ENCODE results near the gene MAPK8. TPM values are rescaled to one million over a fixed set of nuclear protein-coding genes. Genes with fewer than 3 reads are reported as not detected.
A peak's percentile ranks its signal among the peaks of the same experiment; 100 is the strongest.

Gene MAPK8
- total RNA-seq (2022) (76.1 and 83.3 TPM in 2 replicates), Bru-seq, nascent RNA (percentile 88 among the genes with signal in this experiment), BruChase-seq, experiment 1, labeled RNA remaining after a 2-hour chase (percentile 86 among the genes with signal in this experiment), BruChase-seq, experiment 2, labeled RNA remaining after a 6-hour chase (percentile 83 among the genes with signal in this experiment)
- long read RNA-seq, partial matches to known transcripts, result 7 of 28 reads
- long read RNA-seq, other reads (novel, unspliced or antisense), result 20 of 28 reads

- intact Hi-C loops (cut with micrococcal nuclease; ENCODE audit: unreplicated experiment), result loop anchor here (1.0 to 5.0 kb wide), 5 partner anchors 17 to 301 kb away; partner anchors contain the start of gene ARHGAP22
- no peaks in the 10 kb centered on the region for H3K36me3 ChIP-seq (ENCODE audit: control insufficient read depth, insufficient read depth, low read length)
- H3K9me3 ChIP-seq, result no peaks in the 10 kb centered on the region
- peak; percentile 98 to 100 for DNase-seq
- Mint-ChIP-seq H3K4me1 (ENCODE audit: low read depth, unreplicated experiment) (peaks cover 9% of the 10 kb centered on the region), H3K4me3 (ENCODE audit: unreplicated experiment) (peak within 1 kb of the TSS; percentile 81), H3K27me3 (ENCODE audit: insufficient read depth, unreplicated experiment) (peaks cover 7% of the 10 kb centered on the region), H3K27ac (ENCODE audit: unreplicated experiment) (peak within 1 kb of the TSS; percentile 47), H3K9me3 (ENCODE audit: unreplicated experiment) (no peaks in the 10 kb centered on the region), H3K36me3 (ENCODE audit: insufficient read depth, unreplicated experiment) (peaks cover 12% of the 10 kb centered on the region)
- no peaks in the 10 kb centered on the region for H3K27me3 ChIP-seq (replicated peaks; ENCODE audit: control insufficient read depth, insufficient read depth, low read length)
- peak within 1 kb of the TSS; percentile 88 for H3K4me3 ChIP-seq (ENCODE audit: low read depth, low read length)
- H3K4me1 ChIP-seq, result peaks cover 21% of the 10 kb centered on the region
- BruUV-seq (replicated peaks), result no TSS peak
- ChIA-PET POLR2A (interaction anchor here (0.5 kb wide), 1 partner anchor 348 kb away, joined by 6 read pairs; no protein-coding TSS in a partner anchor), CTCF (interaction anchor here (0.6 to 1.1 kb wide), 11 partner anchors 10 to 1233 kb away, joined by 3 to 11 read pairs (median 3); partner anchors contain the start of gene ERCC6)
- TF ChIP-seq, protein P1, sequence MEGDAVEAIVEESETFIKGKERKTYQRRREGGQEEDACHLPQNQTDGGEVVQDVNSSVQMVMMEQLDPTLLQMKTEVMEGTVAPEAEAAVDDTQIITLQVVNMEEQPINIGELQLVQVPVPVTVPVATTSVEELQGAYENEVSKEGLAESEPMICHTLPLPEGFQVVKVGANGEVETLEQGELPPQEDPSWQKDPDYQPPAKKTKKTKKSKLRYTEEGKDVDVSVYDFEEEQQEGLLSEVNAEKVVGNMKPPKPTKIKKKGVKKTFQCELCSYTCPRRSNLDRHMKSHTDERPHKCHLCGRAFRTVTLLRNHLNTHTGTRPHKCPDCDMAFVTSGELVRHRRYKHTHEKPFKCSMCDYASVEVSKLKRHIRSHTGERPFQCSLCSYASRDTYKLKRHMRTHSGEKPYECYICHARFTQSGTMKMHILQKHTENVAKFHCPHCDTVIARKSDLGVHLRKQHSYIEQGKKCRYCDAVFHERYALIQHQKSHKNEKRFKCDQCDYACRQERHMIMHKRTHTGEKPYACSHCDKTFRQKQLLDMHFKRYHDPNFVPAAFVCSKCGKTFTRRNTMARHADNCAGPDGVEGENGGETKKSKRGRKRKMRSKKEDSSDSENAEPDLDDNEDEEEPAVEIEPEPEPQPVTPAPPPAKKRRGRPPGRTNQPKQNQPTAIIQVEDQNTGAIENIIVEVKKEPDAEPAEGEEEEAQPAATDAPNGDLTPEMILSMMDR (IDR thresholded peaks at IDR 0.05; ENCODE audit: insufficient read depth in 1 of 2, low read depth in 1 of 2, low read length in 1 of 2, severe bottlenecking in 1 of 2, unreplicated experiment in 1 of 2), result no peak
Observed at GRCh38 chr10:48306265-48306869, at the start of gene MAPK8. Gene MAPK8, plus strand, starts transcription at chr10:48306677. Its CDS starts 94,984 bp downstream, at chr10:48401661.

- CTCF ChIA-PET, result no interaction called here
- Mint-ChIP-seq H3K36me3 (ENCODE audit: insufficient read depth, unreplicated experiment) (no peaks in the 10 kb centered on the region), H3K27me3 (ENCODE audit: insufficient read depth, unreplicated experiment) (peaks cover 24% of the 10 kb centered on the region), H3K9me3 (ENCODE audit: unreplicated experiment) (peaks cover 12% of the 10 kb centered on the region), H3K27ac (ENCODE audit: unreplicated experiment) (no peak overlapping the region), H3K4me3 (ENCODE audit: unreplicated experiment) (no peak overlapping the region), H3K4me1 (ENCODE audit: low read depth, unreplicated experiment) (no peaks in the 10 kb centered on the region)
- Histone ChIP-seq H3K9me3 (no peaks in the 10 kb centered on the region), H3K4me3 (ENCODE audit: low read depth, low read length) (no peak overlapping the region), H3K4me1 (no peaks in the 10 kb centered on the region), H3K27me3 (replicated peaks; ENCODE audit: control insufficient read depth, insufficient read depth, low read length) (no peaks in the 10 kb centered on the region), H3K36me3 (ENCODE audit: control insufficient read depth, insufficient read depth, low read length) (no peaks in the 10 kb centered on the region)
- intact Hi-C loops (cut with micrococcal nuclease; ENCODE audit: unreplicated experiment), result no loop called here
- POLR2A ChIA-PET, result no interaction called here
- no peak for DNase-seq
- no TSS peak for BruUV-seq (replicated peaks)
- TF ChIP-seq, protein P1 (IDR thresholded peaks at IDR 0.05; ENCODE audit: insufficient read depth in 1 of 2, low read depth in 1 of 2, low read length in 1 of 2, severe bottlenecking in 1 of 2, unreplicated experiment in 1 of 2), result no peak
Observed at GRCh38 chr10:48257407-48257961, 49.0 kb upstream of the MAPK8 start.

- Mint-ChIP-seq H3K9me3 (ENCODE audit: unreplicated experiment) (peaks cover 12% of the 10 kb centered on the region), H3K27ac (ENCODE audit: unreplicated experiment) (no peak overlapping the region), H3K4me3 (ENCODE audit: unreplicated experiment) (no peak overlapping the region), H3K27me3 (ENCODE audit: insufficient read depth, unreplicated experiment) (peaks cover 25% of the 10 kb centered on the region), H3K36me3 (ENCODE audit: insufficient read depth, unreplicated experiment) (no peaks in the 10 kb centered on the region), H3K4me1 (ENCODE audit: low read depth, unreplicated experiment) (no peaks in the 10 kb centered on the region)
- CTCF ChIA-PET, result no interaction called here
- Histone ChIP-seq H3K4me3 (ENCODE audit: low read depth, low read length) (no peak overlapping the region), H3K27me3 (replicated peaks; ENCODE audit: control insufficient read depth, insufficient read depth, low read length) (no peaks in the 10 kb centered on the region), H3K4me1 (no peaks in the 10 kb centered on the region), H3K9me3 (no peaks in the 10 kb centered on the region), H3K36me3 (ENCODE audit: control insufficient read depth, insufficient read depth, low read length) (no peaks in the 10 kb centered on the region)
- BruUV-seq (replicated peaks), result no TSS peak
- DNase-seq, result no peak
- TF ChIP-seq, protein P1 (IDR thresholded peaks at IDR 0.05; ENCODE audit: insufficient read depth in 1 of 2, low read depth in 1 of 2, low read length in 1 of 2, severe bottlenecking in 1 of 2, unreplicated experiment in 1 of 2), result no peak
- intact Hi-C loops (cut with micrococcal nuclease; ENCODE audit: unreplicated experiment), result no loop called here
- POLR2A ChIA-PET, result no interaction called here
Observed at GRCh38 chr10:48258105-48258504, 48.4 kb upstream of the MAPK8 start.
